ENCODE measurements around the gene ALPG.
"Not testable (repeated sequence)": the region's sequence is repeated elsewhere in the genome, so short reads cannot be mapped to it uniquely, and the experiment has no call there.

ALPG gene

GRCh38 chr2:232406556-232407310 lies at the start of gene ALPG:
ALPG (plus strand) TSS chr2:232406844; CDS start chr2:232406895, 51 bp downstream.
- Histone ChIP-seq H3K4me3 (no peak within 1 kb of the TSS), H3K27ac (no peak within 1 kb of the TSS)
- DNase-seq (ENCODE audit: low spot score), result no peak
- no peak for TF ChIP-seq CTCF (IDR thresholded peaks at IDR 0.05)

GRCh38 chr2:232361646-232362045 lies 45.0 kb upstream of the ALPG start:
- Histone ChIP-seq H3K4me3 (no peak overlapping the region), H3K27ac (no peak overlapping the region)
- TF ChIP-seq CTCF (IDR thresholded peaks at IDR 0.05), result no peak
- no peak for DNase-seq (ENCODE audit: low spot score)

GRCh38 chr2:232362174-232362900 lies 44.3 kb upstream of the ALPG start:
- no peak overlapping the region for H3K4me3 ChIP-seq
- no peak for TF ChIP-seq CTCF (IDR thresholded peaks at IDR 0.05)
- no peak for DNase-seq (ENCODE audit: low spot score)
- H3K27ac ChIP-seq, result no peak overlapping the region

- not testable (repeated sequence) for H3K27ac ChIP-seq; DNase-seq (ENCODE audit: low spot score)
- H3K4me3 ChIP-seq, result peak overlapping the region; percentile 44
Observed at GRCh38 chr2:232363064-232363783, 43.4 kb upstream of the ALPG start.

GRCh38 chr2:232363784-232364615 lies 42.6 kb upstream of the ALPG start:
- no peak for DNase-seq (ENCODE audit: low spot score)
- Histone ChIP-seq H3K4me3 (peak overlapping the region; percentile 44), H3K27ac (no peak overlapping the region)
- no peak for TF ChIP-seq CTCF (IDR thresholded peaks at IDR 0.05)

- not testable (repeated sequence) for H3K4me3 ChIP-seq; DNase-seq (ENCODE audit: low spot score); H3K27ac ChIP-seq
Observed at GRCh38 chr2:232364806-232365594, 41.6 kb upstream of the ALPG start.

GRCh38 chr2:232365621-232366321 lies 40.9 kb upstream of the ALPG start:
- Histone ChIP-seq H3K4me3 (no peak overlapping the region), H3K27ac (no peak overlapping the region)
- DNase-seq (ENCODE audit: low spot score), result no peak
- TF ChIP-seq CTCF (IDR thresholded peaks at IDR 0.05), result no peak

GRCh38 chr2:232366461-232366860 lies 40.2 kb upstream of the ALPG start:
- DNase-seq (ENCODE audit: low spot score); H3K27ac ChIP-seq; H3K4me3 ChIP-seq: not testable (repeated sequence)
